K562 (cell line): ENCODE data around the gene PYGO2. TPM values are rescaled to one million over a fixed set of nuclear protein-coding genes. Genes with fewer than 3 reads are reported as not detected.
A peak's percentile ranks its signal among the peaks of the same experiment; 100 is the strongest.

ENCODE experiments used
- ARID3A ChIP-seq: IDR thresholded peaks from 2 replicates; pipeline ENCODE4 v1.6.1; 2012; ENCODE audit warnings: low read depth, low read length, improper control_type of control experiment, borderline replicate concordance
- CREBBP ChIP-seq: IDR thresholded peaks from one replicate; pipeline ENCODE4 v1.6.1; 2012; ENCODE audit warnings: low read depth, mild to moderate bottlenecking, control low read depth, inconsistent platforms, low read length
- FOSL1 ChIP-seq: fragments of 200-800 bp; sonication (Bioruptor generic); conservative IDR thresholded peaks from 2 replicates; pipeline ENCODE4 v1.6.1; 2016; ENCODE audit warnings: missing genetic modification characterization, missing compliant biosample characterization
- GTF2E2 ChIP-seq: fragments of 200-800 bp; sonication (Bioruptor generic); IDR thresholded peaks from 2 replicates; pipeline ENCODE4 v1.6.1; 2016; ENCODE audit warnings: missing genetic modification characterization, missing compliant biosample characterization
- JUND ChIP-seq, 2 experiments: IDR thresholded peaks; 2 replicates in 1 of 2; 3 replicates in 1 of 2; pipeline ENCODE4 v1.6.1; 2011; ENCODE audit warnings: borderline replicate concordance in 2 of 2, low read depth in 2 of 2, low read length in 2 of 2, improper control_type of control experiment in 1 of 2, missing biosample characterization in 1 of 2, missing genetic modification characterization in 1 of 2, missing genetic modification reagents in 1 of 2
- LEF1 ChIP-seq: fragments of 450-650 bp; IDR thresholded peaks from 2 replicates; pipeline ENCODE4 v1.6.1; 2016; ENCODE audit warnings: mild to moderate bottlenecking
- NONO ChIP-seq, 2 experiments: fragments of 200-400 bp in 1 of 2; fragments of 450-650 bp in 1 of 2; formaldehyde crosslinking in 1 of 2; IDR thresholded peaks; 2 replicates each; pipeline ENCODE4 v1.6.1; 2017; ENCODE audit warnings: low read depth in 2 of 2, mild to moderate bottlenecking in 2 of 2, moderate library complexity in 2 of 2, low read length in 1 of 2
- NRF1 ChIP-seq, 2 experiments: fragments of 450-650 bp; IDR thresholded peaks in 1 of 2; conservative IDR thresholded peaks in 1 of 2; 2 replicates each; pipeline ENCODE4 v1.6.1; 2014; ENCODE audit warnings: mild to moderate bottlenecking in 2 of 2
- PCBP1 ChIP-seq: fragments of 200-400 bp; formaldehyde crosslinking; IDR thresholded peaks from 2 replicates; pipeline ENCODE4 v1.6.1; 2018; ENCODE audit warnings: mild to moderate bottlenecking, low read depth, low read length; ENCODE audit not compliant: poor library complexity, severe bottlenecking
- RBM39 ChIP-seq: fragments of 200-400 bp; formaldehyde crosslinking; optimal IDR thresholded peaks from 2 replicates; pipeline ENCODE3; 2018; ENCODE audit warnings: low read depth, low read length
- SIX5 ChIP-seq, 2 experiments: IDR thresholded peaks; 2 replicates each; pipeline ENCODE4 v1.6.1; 2011; ENCODE audit warnings: low read length in 2 of 2, borderline replicate concordance in 1 of 2, low read depth in 1 of 2, mild to moderate bottlenecking in 1 of 2, moderate library complexity in 1 of 2; ENCODE audit not compliant: insufficient read depth in 1 of 2
- TAF1 ChIP-seq: IDR thresholded peaks from 2 replicates; pipeline ENCODE4 v1.6.1; 2011; ENCODE audit warnings: mild to moderate bottlenecking, low read length, moderate library complexity; ENCODE audit not compliant: insufficient read depth, control insufficient read depth, severe bottlenecking; ENCODE audit errors: extremely low read depth
- TOE1 ChIP-seq, 2 experiments: fragments of 450-650 bp in 1 of 2; sonication (generic) in 1 of 2; formaldehyde crosslinking in 1 of 2; IDR thresholded peaks; 2 replicates each; pipeline versions ENCODE4 v1.7.1 to v1.8.0; 2016 to 2022; ENCODE audit warnings: borderline replicate concordance in 2 of 2, mild to moderate bottlenecking in 2 of 2, antibody characterized with exemption in 1 of 2, inconsistent platforms in 1 of 2, low read depth in 1 of 2, missing genetic modification reagents in 1 of 2, moderate library complexity in 1 of 2
- TRIM25 ChIP-seq: fragments of 450-650 bp; IDR thresholded peaks from 2 replicates; pipeline ENCODE4 v1.7.0; 2016; ENCODE audit warnings: borderline replicate concordance
- ZBED1 ChIP-seq: IDR thresholded peaks from 2 replicates; pipeline ENCODE4 v1.6.1; 2014
- ZKSCAN1 ChIP-seq: fragments of 150-350 bp; IDR thresholded peaks from 2 replicates; pipeline ENCODE4 v1.6.1; 2016; ENCODE audit warnings: low read depth, low read length
- ZNF639 ChIP-seq, 2 experiments: fragments of 200-800 bp in 1 of 2; sonication (Bioruptor generic) in 1 of 2; sonication (generic) in 1 of 2; formaldehyde crosslinking in 1 of 2; IDR thresholded peaks in 1 of 2; conservative IDR thresholded peaks in 1 of 2; 2 replicates each; pipeline versions ENCODE4 v1.5.0 to v1.6.1; 2016 to 2020; ENCODE audit warnings: missing compliant biosample characterization in 1 of 2, missing genetic modification characterization in 1 of 2, missing genetic modification reagents in 1 of 2
- ZNF707 ChIP-seq: fragments of 250-450 bp; sonication (Bioruptor Pico); conservative IDR thresholded peaks from 2 replicates; pipeline ENCODE4 v1.8.0; 2022; ENCODE audit warnings: inconsistent platforms, mild to moderate bottlenecking, moderate library complexity
- polyA plus RNA-seq, 8 experiments: library from polyadenylated mRNA; depleted of rRNA in 4 of 8; stranded (reverse) in 5 of 8; unstranded in 3 of 8; fragments of >200 nt; fragmentation: Nextera tagmentation in 2 of 8; fragmentation: Illumina TruSeq in 1 of 8; extraction: Ambion mirVana in 2 of 8; extraction: Trizol in 1 of 8; gene quantifications; 2 replicates each; pipeline versions ENCODE4 v1.2.1 to v1.2.3, GENCODE V29; 2011 to 2014; ENCODE audit warnings: inconsistent platforms in 1 of 8, missing spikeins in 1 of 8
- total RNA-seq, 7 experiments: library from RNA; depleted of rRNA in 6 of 7; stranded (reverse); fragments of >200 nt in 6 of 7; fragmentation: Illumina TruSeq in 2 of 7; extraction: Trizol in 2 of 7; gene quantifications; 2 replicates each; pipeline versions ENCODE4 v1.2.1 to v1.2.3, GENCODE V29; 2011 to 2021; ENCODE audit warnings: low replicate concordance in 1 of 7

Gene PYGO2
- total and polyA plus RNA-seq, 9 of the 15 experiments (the other 6 are each of a cell fraction or from before 2014, with no cell fraction given): 8.3 to 36.2 (median 18.2) TPM

- 0 out of 2 replicates have a peak, but pooled peaks have one; percentile 33 for TF ChIP-seq FOSL1 (tag)
- no peak for TF ChIP-seq TRIM25
- TF ChIP-seq ZNF639 (CRISPR knock-in tag; conservative IDR thresholded peaks at IDR 0.05 in 1 of 2, IDR thresholded peaks at IDR 0.05 in 1 of 2): 0 out of 4 replicates have a peak, but pooled peaks of 1 of the 2 experiments have one; percentile 1
- TF ChIP-seq PCBP1: no peak
- TF ChIP-seq TAF1: no peak
- no peak for TF ChIP-seq CREBBP
- TF ChIP-seq ZNF707 (CRISPR knock-in tag): no peak
- TF ChIP-seq TOE1 (IDR thresholded peaks at IDR 0.05; ENCODE audit: borderline replicate concordance): peak; percentile 96
- TF ChIP-seq TOE1 (CRISPR knock-in tag; IDR thresholded peaks at IDR 0.05; ENCODE audit: borderline replicate concordance, low read depth): no peak
- peak; percentile 99 for TF ChIP-seq ZBED1
- TF ChIP-seq NRF1 (conservative IDR thresholded peaks at IDR 0.05 in 1 of 2, IDR thresholded peaks at IDR 0.05 in 1 of 2): peak; percentile 38 to 60
- no peak for TF ChIP-seq RBM39
- peak; percentile 63; the same call in 1 of the 2 replicates for TF ChIP-seq LEF1
- TF ChIP-seq NONO (IDR thresholded peaks at IDR 0.05; ENCODE audit: low read depth in 2 of 2, low read length in 1 of 2): no peak; a peak in 2 of 4 replicates
- peak; percentile 89 for TF ChIP-seq JUND (IDR thresholded peaks at IDR 0.05; ENCODE audit: borderline replicate concordance, low read depth, low read length)
- TF ChIP-seq JUND (tag; IDR thresholded peaks at IDR 0.05; ENCODE audit: borderline replicate concordance, low read depth, low read length): no peak
- TF ChIP-seq ZKSCAN1: no peak
- TF ChIP-seq SIX5 (IDR thresholded peaks at IDR 0.05; ENCODE audit: borderline replicate concordance in 1 of 2, insufficient read depth in 1 of 2, low read depth in 1 of 2, low read length in 2 of 2): 0 out of 4 replicates have a peak, but pooled peaks of 1 of the 2 experiments have one; percentile 36
- 0 out of 2 replicates have a peak, but pooled peaks have one; percentile 14 for TF ChIP-seq GTF2E2 (tag)
- 0 out of 2 replicates have a peak, but pooled peaks have one; percentile 67 for TF ChIP-seq ARID3A
Measured at GRCh38 chr1:154937085-154937987, 24.2 kb downstream of the PYGO2 start (continued).
